WTC11 (cell line): Measurements from ENCODE around the gene ZBTB8A. TPM values are rescaled to one million over a fixed set of nuclear protein-coding genes. Genes with fewer than 3 reads are reported as not detected.

ENCODE experiments used
- CREM ChIP-seq: sonication (generic); formaldehyde crosslinking; IDR thresholded peaks from 2 replicates; pipeline ENCODE4 v1.8.1; 2022; ENCODE audit warnings: mild to moderate bottlenecking, missing genetic modification reagents, moderate library complexity
- E2F1 ChIP-seq: sonication (generic); formaldehyde crosslinking; IDR thresholded peaks from 2 replicates; pipeline ENCODE4 v1.8.0; 2022; ENCODE audit warnings: mild to moderate bottlenecking, missing genetic modification reagents
- E2F4 ChIP-seq: sonication (generic); formaldehyde crosslinking; IDR thresholded peaks from 2 replicates; pipeline ENCODE4 v1.8.1; 2022; ENCODE audit warnings: low read depth, mild to moderate bottlenecking, moderate library complexity, missing genetic modification reagents, borderline replicate concordance
- EMX1 ChIP-seq: fragments of 250-450 bp; sonication (Bioruptor Pico); IDR thresholded peaks from 2 replicates; pipeline ENCODE4 v1.8.0; 2021; ENCODE audit warnings: mild to moderate bottlenecking
- ETV6 ChIP-seq: sonication (generic); formaldehyde crosslinking; IDR thresholded peaks from 2 replicates; pipeline ENCODE4 v1.8.1; 2022; ENCODE audit warnings: mild to moderate bottlenecking, missing genetic modification reagents
- FOXK1 ChIP-seq: sonication (generic); formaldehyde crosslinking; IDR thresholded peaks from 2 replicates; pipeline ENCODE4 v1.8.0; 2022; ENCODE audit warnings: mild to moderate bottlenecking, moderate library complexity, missing genetic modification reagents
- FOXP1 ChIP-seq: sonication (generic); formaldehyde crosslinking; IDR thresholded peaks from 2 replicates; pipeline ENCODE4 v1.8.0; 2022; ENCODE audit warnings: missing genetic modification reagents, mild to moderate bottlenecking, moderate library complexity, borderline replicate concordance
- NFYB ChIP-seq: sonication (generic); formaldehyde crosslinking; conservative IDR thresholded peaks from 2 replicates; pipeline ENCODE4 v1.8.0; 2022; ENCODE audit warnings: low read depth, missing genetic modification reagents
- NR1H2 ChIP-seq: sonication (generic); formaldehyde crosslinking; IDR thresholded peaks from 2 replicates; pipeline ENCODE4 v1.9.0; 2021; ENCODE audit warnings: mild to moderate bottlenecking, moderate library complexity, missing genetic modification reagents
- RELA ChIP-seq: sonication (generic); formaldehyde crosslinking; IDR thresholded peaks from 2 replicates; pipeline ENCODE4 v1.8.1; 2022; ENCODE audit warnings: missing genetic modification reagents, mild to moderate bottlenecking, borderline replicate concordance
- TCF7 ChIP-seq: sonication (generic); formaldehyde crosslinking; IDR thresholded peaks from 2 replicates; pipeline ENCODE4 v1.8.0; 2022; ENCODE audit warnings: mild to moderate bottlenecking, low read depth, missing genetic modification reagents, moderate library complexity
- ZNF219 ChIP-seq: sonication (generic); formaldehyde crosslinking; IDR thresholded peaks from 2 replicates; pipeline ENCODE4 v1.8.0; 2023; ENCODE audit warnings: missing genetic modification reagents, mild to moderate bottlenecking, borderline replicate concordance
- ZNF263 ChIP-seq: sonication (generic); formaldehyde crosslinking; IDR thresholded peaks from 2 replicates; pipeline ENCODE4 v1.8.1; 2022; ENCODE audit warnings: low read depth, mild to moderate bottlenecking, moderate library complexity, missing genetic modification reagents
- ZNF532 ChIP-seq: fragments of 250-450 bp; sonication (Bioruptor Pico); IDR thresholded peaks from 2 replicates; pipeline ENCODE4 v1.9.0; 2021; ENCODE audit warnings: mild to moderate bottlenecking, borderline replicate concordance
- total RNA-seq: library from RNA; stranded (reverse); gene quantifications from 3 replicates; pipeline ENCODE4 v1.2.3, GENCODE V29; 2021
- TF ChIP-seq, protein P1 (sequence below): sonication (generic); formaldehyde crosslinking; IDR thresholded peaks from 2 replicates; pipeline ENCODE4 v1.8.1; 2022; ENCODE audit warnings: mild to moderate bottlenecking, missing genetic modification reagents, moderate library complexity, borderline replicate concordance
- TF ChIP-seq, protein P2 (sequence below): fragments of 250-450 bp; sonication (Bioruptor Pico); IDR thresholded peaks from 2 replicates; pipeline ENCODE4 v1.8.0; 2021; ENCODE audit warnings: mild to moderate bottlenecking
- TF ChIP-seq, protein P3 (sequence below): sonication (generic); formaldehyde crosslinking; IDR thresholded peaks from 2 replicates; pipeline ENCODE4 v1.8.1; 2023; ENCODE audit warnings: mild to moderate bottlenecking, missing genetic modification reagents, borderline replicate concordance
- TF ChIP-seq, protein P4 (sequence below): sonication (generic); formaldehyde crosslinking; IDR thresholded peaks from 2 replicates; pipeline ENCODE4 v1.8.0; 2023; ENCODE audit warnings: missing genetic modification reagents, mild to moderate bottlenecking, borderline replicate concordance
- TF ChIP-seq, protein P5 (sequence below): fragments of 250-450 bp; sonication (Bioruptor Pico); IDR thresholded peaks from 2 replicates; pipeline ENCODE4 v1.9.0; 2021; ENCODE audit warnings: mild to moderate bottlenecking

Gene ZBTB8A
- total RNA-seq, 1 experiment from 2014 or later = 7.7 TPM

DNA sequence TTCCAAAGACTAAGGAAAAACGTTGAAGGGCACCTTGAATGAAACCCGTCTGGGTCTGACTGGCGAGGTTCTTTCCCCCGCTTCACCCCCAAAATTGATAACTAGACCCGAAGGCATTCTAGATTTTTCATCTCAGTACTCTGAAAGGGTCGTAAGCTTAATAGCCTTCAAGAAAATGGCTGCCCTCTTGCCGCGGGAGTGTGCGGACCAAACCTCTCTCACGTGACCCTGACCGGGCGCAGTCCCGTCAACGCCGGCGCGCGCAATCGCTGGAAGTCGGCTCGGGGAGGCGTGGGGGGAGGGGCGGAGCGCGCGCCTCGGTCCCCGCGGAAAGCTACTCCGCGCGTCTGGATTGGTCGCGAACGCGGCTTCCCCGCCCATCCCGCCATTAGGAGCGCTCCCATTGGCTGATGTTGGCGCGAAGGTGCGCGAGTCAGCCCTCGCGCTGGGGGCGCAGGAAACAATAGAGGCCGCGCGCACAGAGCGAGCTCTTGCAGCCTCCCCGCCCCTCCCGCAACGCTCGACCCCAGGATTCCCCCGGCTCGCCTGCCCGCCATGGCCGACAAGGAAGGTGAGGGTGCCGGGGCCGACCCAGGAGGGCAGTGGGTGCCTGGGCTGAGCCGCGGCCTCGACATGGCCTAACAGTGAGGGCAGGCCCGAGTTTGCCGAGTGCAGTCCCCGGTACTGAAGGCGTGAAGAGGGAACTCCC lies 111.7 kb downstream of the ZBTB8A start, which contains the start of gene RBBP4 (continued):
- TF ChIP-seq, protein P1, sequence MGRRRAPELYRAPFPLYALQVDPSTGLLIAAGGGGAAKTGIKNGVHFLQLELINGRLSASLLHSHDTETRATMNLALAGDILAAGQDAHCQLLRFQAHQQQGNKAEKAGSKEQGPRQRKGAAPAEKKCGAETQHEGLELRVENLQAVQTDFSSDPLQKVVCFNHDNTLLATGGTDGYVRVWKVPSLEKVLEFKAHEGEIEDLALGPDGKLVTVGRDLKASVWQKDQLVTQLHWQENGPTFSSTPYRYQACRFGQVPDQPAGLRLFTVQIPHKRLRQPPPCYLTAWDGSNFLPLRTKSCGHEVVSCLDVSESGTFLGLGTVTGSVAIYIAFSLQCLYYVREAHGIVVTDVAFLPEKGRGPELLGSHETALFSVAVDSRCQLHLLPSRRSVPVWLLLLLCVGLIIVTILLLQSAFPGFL (CRISPR knock-in tag) = peak; percentile 75; the same call in 1 of the 2 replicates
- TF ChIP-seq, protein P2, sequence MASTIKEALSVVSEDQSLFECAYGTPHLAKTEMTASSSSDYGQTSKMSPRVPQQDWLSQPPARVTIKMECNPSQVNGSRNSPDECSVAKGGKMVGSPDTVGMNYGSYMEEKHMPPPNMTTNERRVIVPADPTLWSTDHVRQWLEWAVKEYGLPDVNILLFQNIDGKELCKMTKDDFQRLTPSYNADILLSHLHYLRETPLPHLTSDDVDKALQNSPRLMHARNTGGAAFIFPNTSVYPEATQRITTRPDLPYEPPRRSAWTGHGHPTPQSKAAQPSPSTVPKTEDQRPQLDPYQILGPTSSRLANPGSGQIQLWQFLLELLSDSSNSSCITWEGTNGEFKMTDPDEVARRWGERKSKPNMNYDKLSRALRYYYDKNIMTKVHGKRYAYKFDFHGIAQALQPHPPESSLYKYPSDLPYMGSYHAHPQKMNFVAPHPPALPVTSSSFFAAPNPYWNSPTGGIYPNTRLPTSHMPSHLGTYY (CRISPR knock-in tag) = no peak
- TF ChIP-seq CREM = peak; percentile 42; the same call in 1 of the 2 replicates
- TF ChIP-seq, protein P3, sequence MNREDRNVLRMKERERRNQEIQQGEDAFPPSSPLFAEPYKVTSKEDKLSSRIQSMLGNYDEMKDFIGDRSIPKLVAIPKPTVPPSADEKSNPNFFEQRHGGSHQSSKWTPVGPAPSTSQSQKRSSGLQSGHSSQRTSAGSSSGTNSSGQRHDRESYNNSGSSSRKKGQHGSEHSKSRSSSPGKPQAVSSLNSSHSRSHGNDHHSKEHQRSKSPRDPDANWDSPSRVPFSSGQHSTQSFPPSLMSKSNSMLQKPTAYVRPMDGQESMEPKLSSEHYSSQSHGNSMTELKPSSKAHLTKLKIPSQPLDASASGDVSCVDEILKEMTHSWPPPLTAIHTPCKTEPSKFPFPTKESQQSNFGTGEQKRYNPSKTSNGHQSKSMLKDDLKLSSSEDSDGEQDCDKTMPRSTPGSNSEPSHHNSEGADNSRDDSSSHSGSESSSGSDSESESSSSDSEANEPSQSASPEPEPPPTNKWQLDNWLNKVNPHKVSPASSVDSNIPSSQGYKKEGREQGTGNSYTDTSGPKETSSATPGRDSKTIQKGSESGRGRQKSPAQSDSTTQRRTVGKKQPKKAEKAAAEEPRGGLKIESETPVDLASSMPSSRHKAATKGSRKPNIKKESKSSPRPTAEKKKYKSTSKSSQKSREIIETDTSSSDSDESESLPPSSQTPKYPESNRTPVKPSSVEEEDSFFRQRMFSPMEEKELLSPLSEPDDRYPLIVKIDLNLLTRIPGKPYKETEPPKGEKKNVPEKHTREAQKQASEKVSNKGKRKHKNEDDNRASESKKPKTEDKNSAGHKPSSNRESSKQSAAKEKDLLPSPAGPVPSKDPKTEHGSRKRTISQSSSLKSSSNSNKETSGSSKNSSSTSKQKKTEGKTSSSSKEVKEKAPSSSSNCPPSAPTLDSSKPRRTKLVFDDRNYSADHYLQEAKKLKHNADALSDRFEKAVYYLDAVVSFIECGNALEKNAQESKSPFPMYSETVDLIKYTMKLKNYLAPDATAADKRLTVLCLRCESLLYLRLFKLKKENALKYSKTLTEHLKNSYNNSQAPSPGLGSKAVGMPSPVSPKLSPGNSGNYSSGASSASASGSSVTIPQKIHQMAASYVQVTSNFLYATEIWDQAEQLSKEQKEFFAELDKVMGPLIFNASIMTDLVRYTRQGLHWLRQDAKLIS (CRISPR knock-in tag) = 0 out of 2 replicates have a peak, but pooled peaks have one; percentile 73
- peak; percentile 93 for TF ChIP-seq E2F4 (CRISPR knock-in tag)
- 0 out of 2 replicates have a peak, but pooled peaks have one; percentile 15 for TF ChIP-seq NR1H2 (CRISPR knock-in tag)
- no peak for TF ChIP-seq RELA (CRISPR knock-in tag)
- TF ChIP-seq ZNF532 (CRISPR knock-in tag) = peak; percentile 76; the same call in 1 of the 2 replicates
- TF ChIP-seq TCF7 (CRISPR knock-in tag) = peak; percentile 81; the same call in 1 of the 2 replicates
- TF ChIP-seq, protein P4, sequence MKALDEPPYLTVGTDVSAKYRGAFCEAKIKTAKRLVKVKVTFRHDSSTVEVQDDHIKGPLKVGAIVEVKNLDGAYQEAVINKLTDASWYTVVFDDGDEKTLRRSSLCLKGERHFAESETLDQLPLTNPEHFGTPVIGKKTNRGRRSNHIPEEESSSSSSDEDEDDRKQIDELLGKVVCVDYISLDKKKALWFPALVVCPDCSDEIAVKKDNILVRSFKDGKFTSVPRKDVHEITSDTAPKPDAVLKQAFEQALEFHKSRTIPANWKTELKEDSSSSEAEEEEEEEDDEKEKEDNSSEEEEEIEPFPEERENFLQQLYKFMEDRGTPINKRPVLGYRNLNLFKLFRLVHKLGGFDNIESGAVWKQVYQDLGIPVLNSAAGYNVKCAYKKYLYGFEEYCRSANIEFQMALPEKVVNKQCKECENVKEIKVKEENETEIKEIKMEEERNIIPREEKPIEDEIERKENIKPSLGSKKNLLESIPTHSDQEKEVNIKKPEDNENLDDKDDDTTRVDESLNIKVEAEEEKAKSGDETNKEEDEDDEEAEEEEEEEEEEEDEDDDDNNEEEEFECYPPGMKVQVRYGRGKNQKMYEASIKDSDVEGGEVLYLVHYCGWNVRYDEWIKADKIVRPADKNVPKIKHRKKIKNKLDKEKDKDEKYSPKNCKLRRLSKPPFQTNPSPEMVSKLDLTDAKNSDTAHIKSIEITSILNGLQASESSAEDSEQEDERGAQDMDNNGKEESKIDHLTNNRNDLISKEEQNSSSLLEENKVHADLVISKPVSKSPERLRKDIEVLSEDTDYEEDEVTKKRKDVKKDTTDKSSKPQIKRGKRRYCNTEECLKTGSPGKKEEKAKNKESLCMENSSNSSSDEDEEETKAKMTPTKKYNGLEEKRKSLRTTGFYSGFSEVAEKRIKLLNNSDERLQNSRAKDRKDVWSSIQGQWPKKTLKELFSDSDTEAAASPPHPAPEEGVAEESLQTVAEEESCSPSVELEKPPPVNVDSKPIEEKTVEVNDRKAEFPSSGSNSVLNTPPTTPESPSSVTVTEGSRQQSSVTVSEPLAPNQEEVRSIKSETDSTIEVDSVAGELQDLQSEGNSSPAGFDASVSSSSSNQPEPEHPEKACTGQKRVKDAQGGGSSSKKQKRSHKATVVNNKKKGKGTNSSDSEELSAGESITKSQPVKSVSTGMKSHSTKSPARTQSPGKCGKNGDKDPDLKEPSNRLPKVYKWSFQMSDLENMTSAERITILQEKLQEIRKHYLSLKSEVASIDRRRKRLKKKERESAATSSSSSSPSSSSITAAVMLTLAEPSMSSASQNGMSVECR (CRISPR knock-in tag) = peak; percentile 84
- peak; percentile 93; the same call in 1 of the 2 replicates for TF ChIP-seq E2F1 (CRISPR knock-in tag)
- peak; percentile 91 for TF ChIP-seq FOXK1 (CRISPR knock-in tag)
- peak; percentile 97 for TF ChIP-seq FOXP1 (CRISPR knock-in tag)
- no peak for TF ChIP-seq ZNF219
- peak; percentile 90 for TF ChIP-seq NFYB (CRISPR knock-in tag)
- TF ChIP-seq, protein P5, sequence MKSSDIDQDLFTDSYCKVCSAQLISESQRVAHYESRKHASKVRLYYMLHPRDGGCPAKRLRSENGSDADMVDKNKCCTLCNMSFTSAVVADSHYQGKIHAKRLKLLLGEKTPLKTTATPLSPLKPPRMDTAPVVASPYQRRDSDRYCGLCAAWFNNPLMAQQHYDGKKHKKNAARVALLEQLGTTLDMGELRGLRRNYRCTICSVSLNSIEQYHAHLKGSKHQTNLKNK (CRISPR knock-in tag) = no peak
- peak; percentile 95 for TF ChIP-seq ETV6 (CRISPR knock-in tag)
- TF ChIP-seq ZNF263 (CRISPR knock-in tag) = no peak
- TF ChIP-seq EMX1 (CRISPR knock-in tag) = no peak
